GM12878 (cell line): ENCODE results near the gene FARS2. TPM values are rescaled to one million over a fixed set of nuclear protein-coding genes. Genes with fewer than 3 reads are reported as not detected.

Experiments
- ATAC-seq: fragments of 200-7000 bp; cut with Tn5 transposase; 3 replicates; pipeline ENCODE4 v1.9.1; 2020; ENCODE audit warnings: mild to moderate bottlenecking, moderate library complexity
- BruUV-seq: library from RNA; stranded (reverse); fragments of 400-500 nt; replicated peaks from 2 replicates; lab custom pipeline; 2021; lab: Mats Ljungman, UMichigan
- CTCF ChIA-PET: fragments of 300-600 bp; sonication (Branson Sonifier 250); formaldehyde crosslinking; extraction: SDS; loops from one replicate; lab custom pipeline; 2021; ENCODE audit warnings: inconsistent platforms; lab: Yijun Ruan, JAX
- POLR2A ChIA-PET: fragments of 350-600 bp; formaldehyde crosslinking; extraction: SDS; loops from one replicate; lab custom pipeline; 2021; ENCODE audit warnings: inconsistent platforms; lab: Charles Lee
- RAD21 ChIA-PET: fragments of 300-600 bp; sonication (Branson Sonifier 250); formaldehyde crosslinking; loops from one replicate; lab custom pipeline; 2023; ENCODE audit warnings: antibody characterized with exemption; ENCODE audit not compliant: unreplicated experiment; lab: Charles Lee
- SMC1A ChIA-PET: fragments of 300-600 bp; sonication (Branson Sonifier 250); formaldehyde crosslinking; loops from one replicate; lab custom pipeline; 2023; ENCODE audit not compliant: unreplicated experiment, uncharacterized antibody; lab: Charles Lee
- DNase-seq: peaks from one replicate; pipeline ENCODE4 v3.0.0-alpha.2; 2011; ENCODE audit warnings: low read depth, low spot score
- FAIRE-seq: peaks from 3 replicates; lab custom pipeline; 2011; peaks lifted over from hg19 to GRCh38; lab: Jason Lieb, UNC
- H2AFZ ChIP-seq: 2 replicates; pipeline ENCODE4 v1.6.0; 2011; ENCODE audit warnings: low read depth, low read length, control low read depth; ENCODE audit not compliant: control insufficient read depth
- H3K27ac ChIP-seq: 2 replicates; pipeline ENCODE4 v1.5.1; 2011; ENCODE audit warnings: control low read depth; ENCODE audit not compliant: control insufficient read depth, insufficient read depth
- H3K27me3 ChIP-seq, 2 experiments: replicated peaks in 1 of 2; 2 replicates each; pipeline versions ENCODE4 v1.6.0 to v1.6.1; 2011; ENCODE audit warnings: low read length in 1 of 2; ENCODE audit not compliant: control insufficient read depth in 2 of 2, insufficient read depth in 2 of 2
- H3K36me3 ChIP-seq, 2 experiments: 2 replicates each; pipeline ENCODE4 v1.5.1; 2011; ENCODE audit warnings: low read length in 1 of 2; ENCODE audit not compliant: control insufficient read depth in 2 of 2, insufficient read depth in 2 of 2
- H3K4me1 ChIP-seq: 2 replicates; pipeline ENCODE4 v1.6.1; 2011; ENCODE audit warnings: mild to moderate bottlenecking, low read length, moderate library complexity, mixed read lengths; ENCODE audit not compliant: control insufficient read depth, insufficient read depth
- H3K4me2 ChIP-seq: 2 replicates; pipeline ENCODE4 v1.6.0; 2011; ENCODE audit warnings: control low read depth; ENCODE audit not compliant: control insufficient read depth, insufficient read depth
- H3K4me3 ChIP-seq: fragments of 200-600 bp; sonication (generic); 2 replicates; pipeline ENCODE4 v1.5.1; 2016
- H3K79me2 ChIP-seq: 2 replicates; pipeline ENCODE4 v1.6.0; 2011; ENCODE audit warnings: low read length; ENCODE audit not compliant: control insufficient read depth, insufficient read depth
- H3K9ac ChIP-seq: 2 replicates; pipeline ENCODE4 v1.8.0; 2011; ENCODE audit warnings: low read length, control low read depth, mixed read lengths; ENCODE audit not compliant: control insufficient read depth, insufficient read depth
- H3K9me3 ChIP-seq: replicated peaks from 3 replicates; pipeline ENCODE4 v1.5.1; 2011; ENCODE audit warnings: mild to moderate bottlenecking, low read length; ENCODE audit not compliant: control insufficient read depth, insufficient read depth
- H4K20me1 ChIP-seq: 2 replicates; pipeline ENCODE4 v1.6.0; 2011; ENCODE audit not compliant: control insufficient read depth, insufficient read depth
- ASH2L ChIP-seq: fragments of 300-600, 200-600 bp; sonication (generic); IDR thresholded peaks from 2 replicates; pipeline ENCODE4 v1.6.1; 2017; ENCODE audit warnings: low read depth, mild to moderate bottlenecking, borderline replicate concordance
- BRCA1 ChIP-seq: IDR thresholded peaks from 2 replicates; pipeline ENCODE4 v1.6.1; 2011; ENCODE audit warnings: low read depth, low read length, improper control_type of control experiment
- ETV6 ChIP-seq, 2 experiments: fragments of 450-650 bp in 1 of 2; IDR thresholded peaks in 1 of 2; conservative IDR thresholded peaks in 1 of 2; 2 replicates each; pipeline ENCODE4 v1.6.1; 2014; ENCODE audit warnings: antibody characterized with exemption in 1 of 2, borderline replicate concordance in 1 of 2, low read depth in 1 of 2, mild to moderate bottlenecking in 1 of 2, moderate library complexity in 1 of 2
- HSF1 ChIP-seq: fragments of 150-350 bp; IDR thresholded peaks from 2 replicates; pipeline ENCODE4 v1.6.1; 2014; ENCODE audit warnings: mild to moderate bottlenecking, low read depth, low read length
- IKZF2 ChIP-seq, 2 experiments: fragments of 450-650 bp; IDR thresholded peaks; 2 replicates each; pipeline ENCODE4 v1.6.1; 2017; ENCODE audit warnings: mild to moderate bottlenecking in 2 of 2, moderate library complexity in 2 of 2
- JUNB ChIP-seq: IDR thresholded peaks from 2 replicates; pipeline ENCODE4 v1.6.1; 2016; ENCODE audit warnings: antibody characterized with exemption, mild to moderate bottlenecking
- MTA2 ChIP-seq: fragments of 450-650 bp; IDR thresholded peaks from 2 replicates; pipeline ENCODE4 v1.6.1; 2016; ENCODE audit warnings: low read depth, mild to moderate bottlenecking, moderate library complexity
- MTA3 ChIP-seq: IDR thresholded peaks from 2 replicates; pipeline ENCODE4 v1.6.1; 2012; ENCODE audit warnings: low read length, inconsistent platforms, borderline replicate concordance
- MXI1 ChIP-seq: fragments of 150-350 bp; IDR thresholded peaks from 2 replicates; pipeline ENCODE4 v1.6.1; 2011; ENCODE audit warnings: low read depth, mild to moderate bottlenecking, inconsistent platforms, low read length, improper control_type of control experiment
- NFYA ChIP-seq: IDR thresholded peaks from 2 replicates; pipeline ENCODE4 v1.6.1; 2011; ENCODE audit warnings: low read depth, mild to moderate bottlenecking, low read length, improper control_type of control experiment, borderline replicate concordance
- NR2F1 ChIP-seq: fragments of 450-650 bp; conservative IDR thresholded peaks from 2 replicates; pipeline ENCODE4 v1.6.1; 2017; ENCODE audit warnings: mild to moderate bottlenecking
- NRF1 ChIP-seq: conservative IDR thresholded peaks from 2 replicates; pipeline ENCODE4 v1.6.1; 2011; ENCODE audit warnings: mild to moderate bottlenecking, low read depth, low read length, improper control_type of control experiment
- PML ChIP-seq: IDR thresholded peaks from 2 replicates; pipeline ENCODE4 v1.6.1; 2012; ENCODE audit warnings: low read length, inconsistent platforms
- POU2F2 ChIP-seq: IDR thresholded peaks from 3 replicates; pipeline ENCODE4 v1.6.1; 2011; ENCODE audit warnings: low read depth, mild to moderate bottlenecking, low read length, borderline replicate concordance
- SMAD1 ChIP-seq: fragments of 450-650 bp; IDR thresholded peaks from 2 replicates; pipeline ENCODE4 v1.6.1; 2018; ENCODE audit warnings: mild to moderate bottlenecking, low read depth; ENCODE audit not compliant: partially characterized antibody
- SP1 ChIP-seq: IDR thresholded peaks from one replicate; pipeline ENCODE4 v1.6.1; 2011; ENCODE audit warnings: low read depth, low read length
- SPI1 ChIP-seq: IDR thresholded peaks from 2 replicates; pipeline ENCODE4 v1.6.1; 2011; ENCODE audit warnings: low read depth, mild to moderate bottlenecking, low read length, moderate library complexity, borderline replicate concordance; ENCODE audit not compliant: insufficient read depth
- SREBF2 ChIP-seq: IDR thresholded peaks from 2 replicates; pipeline ENCODE4 v1.6.1; 2012; ENCODE audit warnings: mild to moderate bottlenecking, low read length
- in situ Hi-C: fragments of 300-500 bp; cut with MboI; formaldehyde crosslinking; loops from 9 replicates; pipeline ENCODE4 v1.14.3; 2018; ENCODE audit warnings: mixed read lengths
- intact Hi-C: fragments of 100-400 bp; cut with micrococcal nuclease; formaldehyde crosslinking; loops from one replicate; pipeline ENCODE4 v1.14.2; 2022; ENCODE audit not compliant: unreplicated experiment
- polyA plus RNA-seq, 11 experiments: library from polyadenylated mRNA; depleted of rRNA in 4 of 11; unstranded in 6 of 11; stranded (reverse) in 5 of 11; fragments of >200 nt; fragmentation: Nextera tagmentation in 4 of 11; fragmentation: Illumina TruSeq in 1 of 11; extraction: Ambion mirVana in 4 of 11; extraction: Trizol in 1 of 11; gene quantifications; 1 replicate in 1 of 11; 2 replicates in 10 of 11; pipeline versions ENCODE4 v1.2.1 to v1.2.3, GENCODE V29; 2011 to 2016; ENCODE audit warnings: inconsistent platforms in 2 of 11, missing spikeins in 2 of 11, low read depth in 1 of 11
- total RNA-seq, 4 experiments: library from RNA; depleted of rRNA in 3 of 4; stranded (reverse); fragments of >200 nt in 3 of 4; fragmentation: Illumina TruSeq in 1 of 4; extraction: Trizol in 1 of 4; gene quantifications; 2 replicates each; pipeline versions ENCODE4 v1.2.1 to v1.2.3, GENCODE V29; 2013 to 2021
- TF ChIP-seq, protein P1 (sequence below): IDR thresholded peaks from 2 replicates; pipeline ENCODE4 v1.6.1; 2011; ENCODE audit warnings: low read depth, mild to moderate bottlenecking, low read length, moderate library complexity, borderline replicate concordance; ENCODE audit errors: extremely low read depth
- TF ChIP-seq, protein P2 (sequence below): fragments of 450-650 bp; IDR thresholded peaks from 2 replicates; pipeline ENCODE4 v1.6.1; 2016; ENCODE audit warnings: mild to moderate bottlenecking

FARS2 gene
- total and polyA plus RNA-seq, 10 of the 15 experiments (the other 5 are each of a cell fraction or from before 2014, with no cell fraction given): 16.8 to 46.7 (median 25.6) TPM

- H3K9ac ChIP-seq: no peak overlapping the region
- peak overlapping the region; percentile 31 for H3K4me2 ChIP-seq
- H2AFZ ChIP-seq: no peak overlapping the region
- intact Hi-C loops: no loop called here
- ChIA-PET POLR2A (interaction anchor here (0.7 to 4.0 kb wide), 2 partner anchors 8 to 11 kb away, joined by 4 to 20 read pairs; no protein-coding TSS in a partner anchor), RAD21 (interaction anchor here (1.0 to 4.9 kb wide), 9 partner anchors 12 to 50 kb away, joined by 3 to 33 read pairs (median 4); no protein-coding TSS in a partner anchor), CTCF (interaction anchor here (0.6 to 5.2 kb wide), 6 partner anchors 11 to 1039 kb away, joined by 3 to 53 read pairs (median 4); no protein-coding TSS in a partner anchor), SMC1A (interaction anchor here (0.7 to 9.1 kb wide), 10 partner anchors 10 to 115 kb away, joined by 3 to 101 read pairs (median 3); no protein-coding TSS in a partner anchor)
- FAIRE-seq (no peak), DNase-seq (no peak), ATAC-seq (peak; percentile 52)
- H3K4me3 ChIP-seq: peak overlapping the region; percentile 2; the same call in 1 of the 2 replicates
- peaks cover 1% of the 10 kb centered on the region; the same call in 1 of the 2 replicates for H3K79me2 ChIP-seq
- in situ Hi-C loops: no loop called here
- no TSS peak for BruUV-seq
- H3K36me3 ChIP-seq: no peaks in the 10 kb centered on the region
- peak overlapping the region; percentile 17; the same call in 1 of the 2 replicates for H3K27ac ChIP-seq
- H3K4me1 ChIP-seq: peaks cover 37% of the 10 kb centered on the region
- no peaks in the 10 kb centered on the region for H4K20me1 ChIP-seq
- no peaks in the 10 kb centered on the region for H3K9me3 ChIP-seq
- H3K27me3 ChIP-seq: no peaks in the 10 kb centered on the region
- TF ChIP-seq MXI1: no peak
- TF ChIP-seq NFYA: no peak
- no peak for TF ChIP-seq ASH2L
- TF ChIP-seq MTA3: no peak
- TF ChIP-seq SMAD1: no peak
- peak; percentile 55 for TF ChIP-seq MTA2
- no peak for TF ChIP-seq POU2F2
- no peak for TF ChIP-seq PML
- 0 out of 4 replicates have a peak, but pooled peaks of 1 of the 2 experiments have one; percentile 17 for TF ChIP-seq ETV6 (conservative IDR thresholded peaks at IDR 0.05 in 1 of 2, IDR thresholded peaks at IDR 0.05 in 1 of 2; ENCODE audit: borderline replicate concordance in 1 of 2, low read depth in 1 of 2)
- TF ChIP-seq IKZF2 (IDR thresholded peaks at IDR 0.05): peak in 1 of 2 experiments; percentile 13; a peak in 2 of 4 replicates
- no peak for TF ChIP-seq HSF1
- TF ChIP-seq SP1: no peak
- no peak for TF ChIP-seq NRF1
- TF ChIP-seq SREBF2: no peak
- peak; percentile 41; the same call in 1 of the 2 replicates for TF ChIP-seq SPI1
- TF ChIP-seq BRCA1: no peak
- TF ChIP-seq, protein P1, sequence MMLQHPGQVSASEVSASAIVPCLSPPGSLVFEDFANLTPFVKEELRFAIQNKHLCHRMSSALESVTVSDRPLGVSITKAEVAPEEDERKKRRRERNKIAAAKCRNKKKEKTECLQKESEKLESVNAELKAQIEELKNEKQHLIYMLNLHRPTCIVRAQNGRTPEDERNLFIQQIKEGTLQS: no peak
- no peak; the same call in 1 of the 2 replicates for TF ChIP-seq JUNB
- 0 out of 2 replicates have a peak, but pooled peaks have one; percentile 14 for TF ChIP-seq NR2F1
- TF ChIP-seq, protein P2, sequence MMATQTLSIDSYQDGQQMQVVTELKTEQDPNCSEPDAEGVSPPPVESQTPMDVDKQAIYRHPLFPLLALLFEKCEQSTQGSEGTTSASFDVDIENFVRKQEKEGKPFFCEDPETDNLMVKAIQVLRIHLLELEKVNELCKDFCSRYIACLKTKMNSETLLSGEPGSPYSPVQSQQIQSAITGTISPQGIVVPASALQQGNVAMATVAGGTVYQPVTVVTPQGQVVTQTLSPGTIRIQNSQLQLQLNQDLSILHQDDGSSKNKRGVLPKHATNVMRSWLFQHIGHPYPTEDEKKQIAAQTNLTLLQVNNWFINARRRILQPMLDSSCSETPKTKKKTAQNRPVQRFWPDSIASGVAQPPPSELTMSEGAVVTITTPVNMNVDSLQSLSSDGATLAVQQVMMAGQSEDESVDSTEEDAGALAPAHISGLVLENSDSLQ: peak; percentile 58
These were observed 257.7 kb downstream of the FARS2 start for GRCh38 chr6:5518936-5519491.
